Measurements from ENCODE around the gene JUP.

Gene JUP

GRCh38 chr17:41773731-41774193 is 12.7 kb downstream of the JUP start:
- Histone ChIP-seq H3K36me3 (peaks cover 0 to 44% (median 24%) of the 10 kb centered on the region in 3 donors), H3K4me1 (peaks cover 0 to 67% (median 17%) of the 10 kb centered on the region in 4 donors), H3K27me3 (no peaks in the 10 kb centered on the region), H3K4me3 (no peak overlapping the region), H3K27ac (no peak overlapping the region), H3K9me3 (no peaks in the 10 kb centered on the region)
- no peak for TF ChIP-seq CTCF (IDR thresholded peaks at IDR 0.05)
- no peak for DNase-seq
- intact Hi-C loops (cut with DNase I; ENCODE audit: low total_unique reads), result no loop called here

GRCh38 chr17:41773190-41773588 is 13.3 kb downstream of the JUP start:
- no peak for DNase-seq
- intact Hi-C loops (cut with DNase I; ENCODE audit: low total_unique reads), result no loop called here
- no peak for TF ChIP-seq CTCF (IDR thresholded peaks at IDR 0.05)
- Histone ChIP-seq H3K27ac (no peak overlapping the region), H3K4me3 (no peak overlapping the region), H3K4me1 (peaks cover 0 to 64% (median 16%) of the 10 kb centered on the region in 4 donors), H3K36me3 (peaks cover 0 to 50% (median 28%) of the 10 kb centered on the region in 3 donors), H3K9me3 (no peaks in the 10 kb centered on the region), H3K27me3 (no peaks in the 10 kb centered on the region)

- peaks cover 0 to 59% (median 12%) of the 10 kb centered on the region in 4 donors for H3K4me1 ChIP-seq
- TF ChIP-seq CTCF (IDR thresholded peaks at IDR 0.05), result no peak
- H3K9me3 ChIP-seq, result no peaks in the 10 kb centered on the region
- DNase-seq, result no peak
- H3K36me3 ChIP-seq, result peaks cover 0 to 55% (median 31%) of the 10 kb centered on the region in 3 donors
- no peak overlapping the region for H3K27ac ChIP-seq
- H3K4me3 ChIP-seq, result no peak overlapping the region
- intact Hi-C loops (cut with DNase I; ENCODE audit: low total_unique reads), result no loop called here
- H3K27me3 ChIP-seq, result no peaks in the 10 kb centered on the region
These were observed 13.8 kb downstream of the JUP start for GRCh38 chr17:41772586-41773189.

- Histone ChIP-seq H3K9me3 (no peaks in the 10 kb centered on the region), H3K4me3 (no peak overlapping the region), H3K27me3 (no peaks in the 10 kb centered on the region), H3K4me1 (peaks cover 0 to 54% (median 7%) of the 10 kb centered on the region in 4 donors), H3K27ac (no peak overlapping the region), H3K36me3 (peaks cover 0 to 59% (median 36%) of the 10 kb centered on the region in 3 donors)
- intact Hi-C loops (cut with DNase I; ENCODE audit: low total_unique reads), result no loop called here
- TF ChIP-seq CTCF (IDR thresholded peaks at IDR 0.05), result no peak
- DNase-seq, result no peak
These were observed 14.3 kb downstream of the JUP start for GRCh38 chr17:41772218-41772585.

- Histone ChIP-seq H3K9me3 (no peaks in the 10 kb centered on the region), H3K4me1 (peaks cover 0 to 48% (median 2%) of the 10 kb centered on the region in 4 donors), H3K36me3 (peaks cover 0 to 61% (median 38%) of the 10 kb centered on the region in 3 donors), H3K27me3 (no peaks in the 10 kb centered on the region), H3K4me3 (no peak overlapping the region), H3K27ac (no peak overlapping the region)
- no peak for DNase-seq
- no peak for TF ChIP-seq CTCF (IDR thresholded peaks at IDR 0.05)
- intact Hi-C loops (cut with DNase I; ENCODE audit: low total_unique reads), result no loop called here
These were observed 14.9 kb downstream of the JUP start for GRCh38 chr17:41771389-41772206.

Data from tibial artery (tissue), 4 donors.